Fibroblast of skin of abdomen (primary cell): ENCODE results near the gene FBXL14. TPM values are rescaled to one million over a fixed set of nuclear protein-coding genes. Genes with fewer than 3 reads are reported as not detected.

Experiments used
- DNase-seq: peaks from one replicate; pipeline ENCODE4 v3.0.0-alpha.2; 2013
- polyA plus RNA-seq, 2 experiments: library from polyadenylated mRNA; unstranded; fragments of 120-200 nt; gene quantifications; one replicate each; pipeline ENCODE4 v1.2.1, GENCODE V29; 2013; ENCODE audit not compliant: insufficient read length in 2 of 2

Gene FBXL14, protein sequence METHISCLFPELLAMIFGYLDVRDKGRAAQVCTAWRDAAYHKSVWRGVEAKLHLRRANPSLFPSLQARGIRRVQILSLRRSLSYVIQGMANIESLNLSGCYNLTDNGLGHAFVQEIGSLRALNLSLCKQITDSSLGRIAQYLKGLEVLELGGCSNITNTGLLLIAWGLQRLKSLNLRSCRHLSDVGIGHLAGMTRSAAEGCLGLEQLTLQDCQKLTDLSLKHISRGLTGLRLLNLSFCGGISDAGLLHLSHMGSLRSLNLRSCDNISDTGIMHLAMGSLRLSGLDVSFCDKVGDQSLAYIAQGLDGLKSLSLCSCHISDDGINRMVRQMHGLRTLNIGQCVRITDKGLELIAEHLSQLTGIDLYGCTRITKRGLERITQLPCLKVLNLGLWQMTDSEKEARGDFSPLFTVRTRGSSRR
- polyA plus RNA-seq (2013, experiment 1 of 2; ENCODE audit: insufficient read length) = 5.8 TPM
- polyA plus RNA-seq (2013, experiment 2 of 2; ENCODE audit: insufficient read length) = 6.7 TPM

DNA sequence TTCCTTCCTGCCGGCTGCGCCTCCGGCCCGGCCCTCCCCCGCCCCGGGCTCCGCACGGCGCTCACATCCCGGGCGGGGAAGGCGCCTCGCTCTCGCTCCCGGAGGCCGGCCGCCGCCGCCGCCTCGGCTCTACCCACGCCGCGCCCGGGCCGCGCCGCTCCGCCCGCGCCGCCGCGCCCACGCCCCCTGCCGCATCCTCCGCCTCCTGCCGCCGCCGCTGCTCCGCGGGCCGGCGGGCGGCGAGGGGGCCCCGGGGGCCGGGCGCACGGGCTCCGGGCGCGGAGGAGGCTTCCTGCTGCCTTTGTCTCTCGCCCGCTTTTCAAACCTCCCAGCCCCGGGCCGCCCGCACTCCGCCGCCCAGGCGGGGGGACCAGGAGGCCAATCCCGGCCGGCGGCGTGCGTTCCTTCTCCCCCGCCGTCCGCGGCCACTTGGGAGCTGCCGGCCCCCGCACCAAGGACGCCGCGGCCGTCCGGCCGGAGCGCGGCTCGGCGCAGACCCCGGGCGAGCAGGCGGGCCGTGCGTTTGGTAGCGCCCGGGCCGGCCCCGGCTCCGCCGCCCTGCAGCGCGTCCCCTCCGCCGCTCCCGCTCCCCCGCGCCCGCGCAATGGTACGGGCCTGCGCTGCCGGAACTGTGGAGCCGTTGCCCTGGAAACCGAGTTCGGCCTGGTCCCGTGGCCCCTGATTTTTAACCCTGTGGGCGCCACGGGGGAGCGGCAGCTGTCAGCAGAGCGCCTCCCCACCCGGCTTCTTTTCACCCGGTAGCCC, at the start of gene FBXL14:
Gene FBXL14, minus strand, starts transcription at position 321 of the 765 bp plus-strand sequence. CDS start 515 bp downstream, outside the sequence.
- peak; percentile 87 for DNase-seq

DNA sequence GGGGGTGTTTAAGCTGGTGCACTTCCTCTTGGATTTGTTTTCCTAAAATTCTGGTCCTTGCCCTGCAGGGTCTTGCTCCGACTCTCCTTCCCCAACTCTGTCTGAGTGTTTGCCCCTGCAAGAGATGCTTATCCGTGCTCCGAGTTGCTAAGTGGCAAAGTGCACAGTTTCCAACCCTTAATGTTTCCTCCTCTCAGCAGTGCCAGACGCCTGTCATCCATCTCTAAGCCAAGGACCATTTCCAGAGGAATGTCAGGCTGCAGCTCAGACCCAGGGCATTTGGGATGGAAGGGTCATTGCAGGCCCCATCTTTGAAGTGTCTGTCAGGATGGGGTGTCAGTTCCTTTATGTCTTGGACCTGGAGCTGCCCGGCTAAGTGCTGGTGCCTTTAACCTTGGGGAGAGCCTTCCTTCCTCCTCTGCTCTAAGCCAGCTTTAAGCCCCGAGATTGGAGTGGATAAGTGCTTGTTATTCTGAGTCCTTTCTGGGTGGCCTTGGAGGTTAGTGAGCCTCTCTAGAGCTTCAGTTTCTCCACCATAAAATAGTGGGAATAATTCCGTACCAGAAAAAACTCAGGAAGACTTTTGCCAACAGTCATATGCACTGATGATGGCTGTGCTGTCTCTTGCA, 49.6 kb upstream of the FBXL14 start:
- DNase-seq = no peak

DNA sequence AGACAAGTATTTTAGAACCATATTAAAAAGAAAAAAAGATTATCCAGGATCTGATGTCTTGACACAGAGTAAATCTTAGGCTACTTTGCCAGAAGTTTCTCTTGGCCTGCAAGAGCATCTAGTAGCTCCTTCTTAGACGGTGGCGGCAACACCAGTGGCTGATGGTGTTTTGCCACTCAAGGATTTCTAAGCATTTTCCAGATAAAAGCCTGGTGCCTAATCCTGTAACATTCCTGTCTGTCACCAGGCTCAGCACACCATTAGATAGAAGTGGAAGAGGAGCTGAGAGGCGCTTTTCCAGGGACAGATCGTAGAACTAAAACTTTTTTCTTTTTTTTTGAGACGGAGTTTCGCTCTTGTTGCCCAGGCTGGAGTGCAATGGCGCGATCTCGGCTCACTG, 48.7 kb upstream of the FBXL14 start:
- DNase-seq = no peak

DNA sequence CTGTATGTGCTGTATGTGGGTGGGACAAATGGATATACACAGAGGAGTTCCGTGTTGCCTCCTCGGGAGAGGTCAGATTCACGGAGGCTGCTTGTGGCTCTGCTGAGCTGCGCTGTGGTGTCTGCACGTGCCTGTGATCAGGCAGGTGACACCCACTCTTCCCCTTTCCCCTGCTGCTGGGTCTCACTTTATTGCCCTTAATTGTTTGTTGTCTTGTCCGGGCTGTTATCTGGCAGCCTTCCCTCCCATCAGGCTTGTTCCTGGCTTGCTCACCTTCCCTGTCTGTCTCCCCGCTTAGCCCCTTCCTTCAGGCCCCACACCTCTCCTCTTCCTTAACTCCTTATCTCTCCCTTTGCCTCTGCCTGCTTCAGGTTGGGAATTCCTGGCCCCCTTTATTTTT, 48.1 kb upstream of the FBXL14 start:
- no peak for DNase-seq

DNA sequence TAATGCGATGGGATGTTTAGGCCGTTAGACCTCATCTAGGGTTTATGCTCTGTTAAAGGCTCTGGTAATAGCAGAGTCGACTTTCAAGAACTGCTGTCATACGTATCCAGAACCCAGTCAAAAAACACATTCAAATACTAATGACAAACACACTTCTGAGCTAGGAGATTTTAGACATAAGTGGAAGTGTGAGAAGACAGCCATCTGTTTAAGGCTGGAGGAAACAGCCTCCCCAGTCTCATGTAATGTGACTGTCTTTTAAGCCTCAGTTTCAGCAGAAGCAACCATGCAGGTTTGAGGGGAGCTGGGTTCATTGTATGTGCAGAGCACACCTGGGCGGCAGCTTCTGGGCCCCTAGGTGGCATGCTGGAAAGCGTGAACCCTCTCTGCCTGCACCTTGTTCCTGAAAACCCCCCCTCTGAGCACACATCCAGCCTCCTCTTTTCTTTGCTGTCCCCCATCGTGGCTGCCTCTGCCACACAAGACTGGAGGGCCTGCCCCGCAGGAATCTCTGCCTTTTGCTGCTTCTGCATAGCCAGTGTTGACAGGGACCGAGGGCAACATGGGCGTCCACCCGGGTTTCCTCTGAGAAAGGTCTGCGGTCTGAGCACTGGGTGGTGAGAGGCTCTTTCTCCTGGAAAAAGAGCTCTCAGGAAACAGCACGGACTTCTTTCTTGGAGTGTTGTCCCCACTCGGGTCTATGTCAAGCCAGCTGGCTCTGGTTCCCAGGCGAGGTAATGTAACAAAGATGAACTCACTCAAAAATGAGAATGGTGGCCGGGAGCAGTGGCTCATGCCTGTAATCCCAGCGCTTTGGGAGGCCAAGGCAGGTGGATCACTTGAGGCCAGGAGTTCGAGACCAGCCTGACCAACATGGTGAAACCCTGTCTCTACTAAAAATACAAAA, 46.2 kb upstream of the FBXL14 start:
- no peak for DNase-seq

DNA sequence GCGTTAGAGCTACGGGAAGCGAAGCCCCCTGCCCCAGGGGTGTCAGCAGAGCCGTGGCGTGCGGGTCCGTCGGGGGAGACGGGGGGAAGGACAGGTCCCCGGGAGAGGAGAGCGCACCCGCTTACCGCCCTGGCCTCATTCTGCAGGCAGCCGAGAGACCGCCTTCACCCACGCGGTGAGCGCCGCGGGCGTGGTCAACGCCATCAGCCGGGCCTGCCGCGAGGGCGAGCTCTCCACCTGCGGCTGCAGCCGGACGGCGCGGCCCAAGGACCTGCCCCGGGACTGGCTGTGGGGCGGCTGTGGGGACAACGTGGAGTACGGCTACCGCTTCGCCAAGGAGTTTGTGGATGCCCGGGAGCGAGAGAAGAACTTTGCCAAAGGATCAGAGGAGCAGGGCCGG, 45.2 kb upstream of the FBXL14 start:
- no peak for DNase-seq

DNA sequence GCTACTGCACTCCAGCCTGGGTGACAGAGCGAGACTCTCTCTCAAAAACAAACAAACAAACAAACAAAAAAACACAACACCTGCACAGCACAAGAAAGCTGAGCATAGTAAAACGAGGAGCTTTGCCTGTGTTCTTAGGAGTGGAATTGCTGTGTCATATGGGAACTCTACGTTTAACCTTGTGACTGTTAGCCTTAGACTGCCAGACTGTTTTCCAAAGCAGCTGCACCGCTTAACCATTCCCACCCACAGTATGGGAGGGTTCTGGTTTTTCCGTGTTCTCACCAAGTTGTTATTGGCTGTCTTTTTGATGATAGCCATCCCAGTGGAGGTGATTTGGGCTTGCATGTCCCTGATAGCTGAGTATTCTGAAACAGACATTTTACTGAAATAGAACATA, 43.8 kb upstream of the FBXL14 start:
- DNase-seq = no peak

DNA sequence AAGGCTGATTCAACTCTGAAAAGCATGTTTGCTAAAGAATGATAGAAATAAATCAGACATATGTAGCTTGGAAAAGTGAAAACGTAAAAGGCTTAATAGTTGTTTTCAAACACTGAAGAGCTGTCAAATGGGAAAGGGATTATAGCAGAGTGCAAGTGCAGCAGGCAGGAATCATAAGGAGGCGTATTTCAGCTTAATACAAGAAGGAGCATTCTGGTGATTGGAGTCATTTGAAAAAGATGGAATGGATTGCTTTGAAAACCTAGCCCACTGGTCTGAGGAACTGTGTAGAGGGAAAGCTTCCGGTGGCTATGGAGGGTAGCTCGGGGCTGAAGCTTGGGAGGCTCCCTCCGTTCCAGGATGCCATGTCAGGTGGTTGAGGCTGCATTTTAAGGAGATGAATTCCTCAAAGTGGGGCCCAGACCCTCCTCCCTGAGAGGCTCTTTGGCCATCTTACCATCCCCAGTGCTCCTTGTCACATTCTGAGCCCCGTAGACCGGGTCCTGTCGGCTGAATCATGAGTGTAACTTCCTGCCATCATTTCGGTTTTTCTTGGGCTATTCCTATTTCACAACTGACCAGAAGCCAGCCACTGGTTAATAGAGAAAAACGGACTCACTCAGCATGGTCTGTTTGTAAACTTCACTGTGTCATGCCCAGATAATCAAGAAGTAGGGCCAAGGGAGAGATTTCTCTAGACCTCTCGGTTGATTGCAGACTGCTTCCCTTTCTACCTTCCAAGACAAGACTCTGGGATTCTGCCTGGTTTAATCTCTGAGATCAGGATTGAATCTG, 41.1 kb upstream of the FBXL14 start:
- DNase-seq = no peak

DNA sequence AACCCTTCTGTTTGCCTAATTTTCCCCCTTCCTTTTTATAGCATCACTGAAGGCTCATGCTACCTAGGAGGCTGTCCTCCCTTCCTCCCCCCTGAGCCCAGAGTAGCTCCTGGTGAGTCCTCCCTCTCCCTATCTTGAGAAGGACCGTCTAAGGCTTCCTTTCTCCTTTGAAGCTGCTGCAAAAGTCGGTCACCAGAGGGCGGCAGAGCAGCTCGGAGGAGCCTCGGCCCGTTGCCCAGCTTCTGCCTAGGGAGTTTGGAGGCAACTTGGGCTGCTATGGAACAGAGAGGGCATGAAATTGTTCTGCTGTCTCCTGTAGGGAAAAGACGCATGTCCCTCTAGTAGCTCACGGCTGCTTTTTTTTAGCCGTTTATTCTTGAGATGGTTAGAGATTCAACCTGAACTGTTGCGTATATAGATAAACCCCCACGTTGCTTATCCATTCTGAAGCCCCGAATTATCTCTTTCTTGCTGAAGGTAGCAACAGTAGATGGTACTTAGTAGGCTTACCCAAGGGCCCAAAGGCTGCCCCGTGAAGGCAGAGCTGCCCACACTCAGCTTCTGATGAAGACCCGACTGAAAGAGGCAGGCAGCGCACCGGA, 40.3 kb upstream of the FBXL14 start:
- peak; percentile 72 for DNase-seq

DNA sequence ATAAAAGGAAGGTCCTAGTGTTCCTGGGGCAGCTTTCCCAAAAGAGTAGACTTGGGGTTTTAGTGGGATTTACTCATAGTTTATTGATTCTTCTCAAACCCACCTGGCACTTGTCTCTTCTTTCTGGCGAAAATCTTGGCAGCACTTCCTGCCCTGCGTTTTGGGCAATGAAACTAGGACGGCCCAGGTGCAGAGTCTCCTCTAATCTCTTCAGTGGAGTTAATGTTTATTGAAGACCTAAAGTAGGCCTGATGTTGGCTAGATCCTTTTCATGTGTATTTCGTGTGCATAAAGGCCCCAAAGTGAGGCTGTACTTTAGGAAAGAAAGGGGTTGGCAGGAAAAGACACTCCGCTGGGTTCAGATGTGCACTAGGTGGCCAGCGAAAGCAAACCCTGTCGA, 39.8 kb upstream of the FBXL14 start:
- DNase-seq = no peak

DNA sequence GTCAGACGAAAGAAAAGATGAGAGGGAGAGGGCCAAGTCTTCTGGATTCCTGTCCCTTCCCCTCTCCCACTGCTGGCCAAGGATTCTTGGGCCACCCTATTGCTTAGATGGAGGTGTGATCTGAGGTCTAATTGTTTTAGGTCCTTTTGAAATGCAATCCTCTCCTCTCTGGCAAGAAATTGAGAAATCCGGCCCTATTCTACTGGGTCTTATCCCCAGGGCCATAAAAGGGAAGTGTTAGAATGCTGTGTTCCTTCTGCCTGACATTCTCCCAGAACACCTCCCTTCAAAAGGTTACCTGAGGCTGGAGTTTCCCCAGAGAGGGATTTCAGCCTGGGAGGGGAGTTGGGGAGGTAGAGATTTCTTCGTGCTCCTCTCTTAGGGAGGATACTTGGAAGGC, 39.1 kb upstream of the FBXL14 start:
- DNase-seq = no peak

DNA sequence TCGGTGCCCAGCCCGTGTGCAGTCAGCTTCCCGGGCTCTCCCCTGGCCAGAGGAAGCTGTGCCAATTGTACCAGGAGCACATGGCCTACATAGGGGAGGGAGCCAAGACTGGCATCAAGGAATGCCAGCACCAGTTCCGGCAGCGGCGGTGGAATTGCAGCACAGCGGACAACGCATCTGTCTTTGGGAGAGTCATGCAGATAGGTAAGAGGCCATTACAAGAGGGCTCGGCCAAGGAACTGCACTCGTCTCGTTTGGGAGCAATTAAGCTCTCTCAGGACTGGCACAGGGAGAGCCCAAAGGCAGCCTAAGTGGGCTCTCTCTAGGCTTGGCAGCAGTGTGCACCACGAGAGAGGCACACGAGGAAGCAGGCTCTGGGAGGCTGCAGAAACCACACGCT, 38.3 kb upstream of the FBXL14 start:
- no peak for DNase-seq

DNA sequence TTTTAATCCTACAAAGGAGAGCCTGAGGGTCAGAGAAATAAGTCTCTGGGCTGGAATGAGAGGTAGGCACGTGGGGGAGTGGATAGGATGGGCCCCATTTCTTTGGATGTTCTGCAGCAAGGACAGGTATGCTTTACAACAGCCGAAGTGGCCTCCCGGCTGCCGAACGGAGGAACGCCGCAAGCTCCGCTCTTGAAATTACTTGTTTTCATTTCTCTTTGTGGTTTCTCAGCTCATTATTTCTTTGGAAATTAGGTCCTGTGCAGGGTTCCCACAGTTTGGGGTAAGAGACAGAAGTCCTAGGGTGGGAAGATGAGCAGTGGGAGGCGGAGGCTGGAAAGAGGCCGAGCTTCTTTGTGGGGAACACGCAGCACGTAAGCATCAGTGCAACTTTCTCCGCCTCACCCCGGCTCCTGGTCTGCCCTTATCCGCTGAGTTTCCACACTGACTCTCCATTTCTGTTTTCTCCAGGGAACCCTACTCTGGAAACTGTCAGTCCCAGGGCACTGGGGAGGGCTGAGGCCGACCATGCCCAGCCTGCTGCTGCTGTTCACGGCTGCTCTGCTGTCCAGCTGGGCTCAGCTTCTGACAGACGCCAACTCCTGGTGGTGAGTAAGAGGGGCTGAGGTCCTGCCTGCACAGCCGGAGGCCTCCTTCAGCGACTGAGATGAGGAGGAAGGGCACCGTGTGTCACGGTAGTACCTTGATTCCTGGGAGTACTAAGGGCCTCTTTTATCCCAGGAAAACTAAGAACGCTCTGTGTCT, 36.6 kb upstream of the FBXL14 start:
- peak; percentile 53 for DNase-seq

DNA sequence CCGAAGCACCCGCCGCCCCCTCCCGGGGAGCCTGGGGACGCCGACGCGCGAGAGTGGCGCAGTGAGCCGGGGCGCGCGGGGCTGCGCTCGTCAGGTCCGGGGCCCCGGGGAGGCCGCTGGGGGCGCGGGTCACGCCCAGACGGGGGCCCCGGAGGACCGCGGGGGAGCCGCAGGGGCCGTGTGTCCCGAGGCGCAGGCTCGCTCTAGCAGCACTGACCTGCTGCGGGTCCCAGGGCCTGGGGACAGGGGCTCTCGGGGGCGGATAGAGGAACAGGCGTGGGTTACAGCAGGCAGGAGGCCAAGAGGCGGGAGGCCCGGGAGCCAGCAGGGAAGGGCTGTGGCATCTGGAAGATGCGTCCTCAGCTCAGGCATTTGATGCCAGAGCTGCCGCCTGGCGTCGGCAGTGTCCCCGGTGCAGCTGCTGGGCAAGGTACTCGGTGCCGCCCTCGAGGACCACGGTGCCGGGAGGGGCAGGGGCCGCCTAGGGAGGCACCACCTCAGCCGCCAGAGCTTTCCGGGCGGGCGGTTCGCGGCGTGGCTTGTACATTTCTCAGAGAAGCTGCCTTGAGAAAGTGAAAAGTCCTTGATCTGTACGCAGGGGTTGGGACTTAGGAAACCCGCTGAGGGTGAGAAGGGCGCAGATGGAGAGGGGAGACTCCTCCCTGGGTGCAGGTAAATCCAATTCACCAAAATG, 35.9 kb upstream of the FBXL14 start:
- DNase-seq = no peak

DNA sequence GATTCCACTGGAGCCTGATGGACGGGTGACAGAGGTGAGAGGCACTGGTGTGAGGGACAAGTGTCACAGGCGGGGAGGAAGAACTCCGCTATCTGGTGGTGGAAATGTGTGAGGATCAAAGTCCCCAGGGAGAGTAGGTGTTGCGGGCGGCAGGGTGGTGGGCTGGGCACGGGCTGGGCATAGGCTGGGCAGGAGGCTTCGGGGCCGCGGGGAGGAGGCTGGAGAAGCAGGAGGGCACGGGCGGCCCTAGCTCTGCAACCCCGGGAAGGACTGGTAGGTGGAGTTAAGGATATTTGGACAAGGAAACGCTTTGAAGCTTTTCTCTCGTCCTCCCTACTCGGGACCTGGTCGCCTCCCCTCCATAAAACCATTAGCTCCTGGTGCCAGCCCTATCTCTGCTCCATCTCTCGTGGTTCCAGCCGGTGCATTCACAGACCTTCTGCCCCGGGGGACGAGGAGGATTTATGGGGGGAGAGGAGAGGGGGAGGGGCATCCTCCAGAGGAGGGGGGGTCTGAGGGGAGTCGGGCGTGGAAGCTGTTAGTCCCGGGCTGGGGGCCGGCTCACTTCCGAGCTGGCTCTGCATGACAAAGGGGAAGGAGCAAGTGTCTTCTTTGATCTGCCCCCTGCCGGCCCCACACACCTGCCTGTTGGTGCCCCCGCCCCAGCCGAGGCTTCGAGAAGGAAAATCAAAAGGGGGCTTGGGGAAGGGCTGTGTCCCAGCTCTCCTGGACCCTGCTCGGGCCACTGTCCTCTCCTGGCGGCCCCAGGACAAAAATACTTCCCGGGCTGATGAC, 35.2 kb upstream of the FBXL14 start:
- DNase-seq = no peak

DNA sequence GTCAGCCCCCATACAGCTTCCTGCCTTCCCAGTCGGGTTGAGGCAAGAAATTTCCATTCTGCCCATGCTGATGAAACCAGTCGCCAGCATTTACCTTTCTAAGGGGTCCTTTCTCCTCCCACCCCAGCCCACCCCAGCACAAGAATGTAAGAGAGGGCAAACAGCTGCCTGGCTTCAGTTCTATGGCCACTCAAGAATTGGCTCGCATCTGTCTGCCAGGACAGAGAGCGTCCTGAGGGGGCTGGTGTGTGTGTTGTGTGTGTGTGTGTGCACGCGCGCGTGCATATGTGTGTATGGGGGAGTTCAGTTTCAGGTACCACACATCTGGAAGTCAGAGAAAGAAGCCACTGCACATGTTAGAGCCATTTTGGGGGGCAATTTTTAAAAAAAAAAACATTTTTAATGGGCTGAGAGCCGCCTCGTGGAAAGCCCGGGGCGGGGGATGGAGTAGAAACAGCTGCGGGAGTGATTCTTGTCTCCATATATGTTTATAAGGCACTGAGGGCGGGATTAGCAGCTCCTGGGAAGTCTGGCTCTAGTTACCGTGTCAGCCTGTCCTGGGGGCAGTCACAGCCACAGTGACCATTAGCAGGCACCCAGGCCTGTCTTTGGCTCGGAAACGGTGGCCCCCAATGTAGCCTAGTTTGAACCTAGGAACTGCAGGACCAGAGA, 34.4 kb upstream of the FBXL14 start, which contains the start of gene WNT5B:
Gene WNT5B, plus strand, starts transcription at position 566 of the 672 bp plus-strand sequence. CDS start 2,124 bp downstream, outside the sequence.
- no peak for DNase-seq

DNA sequence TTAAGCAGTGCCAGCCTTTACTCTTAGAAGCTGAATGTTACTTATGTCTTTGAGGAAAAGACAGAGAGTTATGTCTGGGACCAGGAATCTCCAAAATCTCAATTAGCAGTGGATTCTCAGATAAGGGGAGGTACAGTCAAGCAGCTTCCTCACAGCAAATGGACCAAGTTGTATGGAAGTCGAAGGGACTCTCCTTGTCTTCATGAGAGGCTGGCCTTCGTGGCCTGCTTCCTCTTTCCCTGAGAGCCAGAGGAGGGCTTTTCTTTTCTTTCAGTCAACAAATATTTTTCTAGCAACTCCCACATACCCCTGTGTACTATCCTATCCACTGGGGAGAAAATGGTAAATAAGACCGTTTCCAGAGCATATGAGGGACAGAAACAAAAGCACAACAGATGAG, 28.0 kb upstream of the FBXL14 start:
- no peak for DNase-seq

DNA sequence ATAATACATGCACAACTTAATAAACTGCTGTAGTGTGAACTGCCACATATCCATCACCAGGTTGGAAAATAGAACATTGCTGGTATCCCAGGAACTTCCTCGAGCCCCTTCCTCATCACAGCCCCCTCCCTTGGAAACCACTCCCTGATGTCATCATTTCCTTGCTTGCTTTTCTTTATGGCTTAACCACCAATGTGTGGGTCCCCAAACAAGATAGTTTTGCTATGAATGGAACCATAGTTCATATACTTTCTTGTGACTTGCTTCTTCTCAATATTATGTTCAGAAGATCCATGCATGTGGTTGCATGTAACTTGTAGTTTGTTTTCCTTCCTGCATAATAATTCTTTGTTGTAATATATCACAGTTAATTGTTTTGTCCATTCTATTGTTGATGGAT, 25.7 kb upstream of the FBXL14 start:
- no peak for DNase-seq
